CD14-positive monocyte (primary cell): ENCODE measurements around the gene NSG1. TPM values are rescaled to one million over a fixed set of nuclear protein-coding genes. Genes with fewer than 3 reads are reported as not detected.

ENCODE experiments used
- DNase-seq, 3 donors: peaks; one replicate each; pipeline ENCODE4 v3.0.0-alpha.2; 2011 to 2022
- H2AFZ ChIP-seq: 2 replicates; pipeline ENCODE4 v1.6.0; 2012; ENCODE audit warnings: mild to moderate bottlenecking, low read depth, low read length, inconsistent platforms; ENCODE audit not compliant: insufficient read depth, poor library complexity, severe bottlenecking
- H3K27ac ChIP-seq, 2 donors: 1 replicate in 1 of 2; 2 replicates in 1 of 2; pipeline ENCODE4 v1.5.1; 2012 to 2013; ENCODE audit warnings: low read length in 2 of 2, control low read depth in 1 of 2, inconsistent platforms in 1 of 2, low read depth in 1 of 2, mild to moderate bottlenecking in 1 of 2
- H3K27me3 ChIP-seq, 2 donors: one replicate each; pipeline versions ENCODE4 v1.6.0 to v1.6.1; 2011 to 2013; ENCODE audit warnings: low read length in 2 of 2; ENCODE audit not compliant: control insufficient read depth in 2 of 2, insufficient read depth in 2 of 2
- H3K36me3 ChIP-seq, 2 donors: replicated peaks in 1 of 2; 1 replicate in 1 of 2; 2 replicates in 1 of 2; pipeline versions ENCODE4 v1.5.1 to v1.6.1; 2012 to 2013; ENCODE audit warnings: low read length in 2 of 2, control low read depth in 1 of 2, inconsistent platforms in 1 of 2, mild to moderate bottlenecking in 1 of 2; ENCODE audit not compliant: insufficient read depth in 2 of 2, control insufficient read depth in 1 of 2
- H3K4me1 ChIP-seq, 2 donors: 1 replicate in 1 of 2; 2 replicates in 1 of 2; pipeline versions ENCODE4 v1.5.1 to v1.6.1; 2012 to 2013; ENCODE audit warnings: low read length in 2 of 2, control low read depth in 1 of 2, inconsistent platforms in 1 of 2, mild to moderate bottlenecking in 1 of 2, moderate library complexity in 1 of 2; ENCODE audit not compliant: insufficient read depth in 2 of 2, control insufficient read depth in 1 of 2
- H3K4me2 ChIP-seq: replicated peaks from 2 replicates; pipeline ENCODE3; 2012; ENCODE audit warnings: low read length, moderate library complexity, mild to moderate bottlenecking; ENCODE audit not compliant: poor library complexity, severe bottlenecking; ENCODE audit errors: extremely low read depth
- H3K4me3 ChIP-seq, 3 experiments: fragments of 200-600 bp in 1 of 3; sonication (generic) in 1 of 3; replicated peaks in 1 of 3; 1 replicate in 2 of 3; 2 replicates in 1 of 3; pipeline ENCODE4 v1.5.1; 2011 to 2013; ENCODE audit warnings: low read length in 3 of 3, mild to moderate bottlenecking in 3 of 3, control low read depth in 2 of 3, low read depth in 2 of 3, inconsistent platforms in 1 of 3, moderate library complexity in 1 of 3
- H3K79me2 ChIP-seq: 2 replicates; pipeline ENCODE4 v1.6.0; 2012; ENCODE audit warnings: mild to moderate bottlenecking, control low read depth, inconsistent platforms, low read length, moderate library complexity; ENCODE audit not compliant: insufficient read depth
- H3K9ac ChIP-seq: 2 replicates; pipeline ENCODE4 v1.6.0; 2017; ENCODE audit warnings: low read length, mild to moderate bottlenecking; ENCODE audit not compliant: insufficient read depth, poor library complexity, severe bottlenecking
- H3K9me3 ChIP-seq, 2 donors: replicated peaks in 1 of 2; 1 replicate in 1 of 2; 2 replicates in 1 of 2; pipeline versions ENCODE4 v1.5.1 to v1.6.1; 2012 to 2013; ENCODE audit warnings: low read length in 2 of 2, control low read depth in 1 of 2; ENCODE audit not compliant: control insufficient read depth in 1 of 2, insufficient read depth in 1 of 2
- H4K20me1 ChIP-seq: 2 replicates; pipeline ENCODE4 v1.6.0; 2012; ENCODE audit warnings: mild to moderate bottlenecking, low read length, control low read depth, moderate library complexity; ENCODE audit not compliant: insufficient read depth
- H3K27ac Mint-ChIP-seq, 7 donors: one replicate each; pipeline ENCODE4 v1.8.0; 2020; ENCODE audit warnings: mild to moderate bottlenecking in 7 of 7, mixed read lengths in 7 of 7, moderate library complexity in 6 of 7, inconsistent platforms in 2 of 7
- H3K27me3 Mint-ChIP-seq, 3 donors: one replicate each; pipeline ENCODE4 v1.8.0; 2021 to 2022; ENCODE audit warnings: low read depth in 3 of 3, mild to moderate bottlenecking in 3 of 3, mixed read lengths in 3 of 3, moderate library complexity in 3 of 3, inconsistent platforms in 1 of 3
- H3K36me3 Mint-ChIP-seq, 2 donors: one replicate each; pipeline ENCODE4 v1.8.0; 2020; ENCODE audit warnings: mixed read lengths in 2 of 2, inconsistent platforms in 1 of 2, mild to moderate bottlenecking in 1 of 2
- H3K4me1 Mint-ChIP-seq: one replicate; pipeline ENCODE4 v1.8.0; 2020; ENCODE audit warnings: mild to moderate bottlenecking, mixed read lengths
- H3K4me3 Mint-ChIP-seq, 2 donors: one replicate each; pipeline ENCODE4 v1.8.0; 2020; ENCODE audit warnings: mild to moderate bottlenecking in 2 of 2, mixed read lengths in 2 of 2, moderate library complexity in 1 of 2
- H3K9me3 Mint-ChIP-seq, 7 donors: one replicate each; pipeline ENCODE4 v1.8.0; 2020 to 2022; ENCODE audit warnings: mixed read lengths in 7 of 7, mild to moderate bottlenecking in 6 of 7, moderate library complexity in 6 of 7, inconsistent platforms in 2 of 7
- WGBS: methylation state at CpG from one replicate; pipeline ENCODE4 v1.1.5; 2013; ENCODE audit warnings: missing lambda C conversion rate; ENCODE audit not compliant: insufficient coverage; 5-methylcytosine and 5-hydroxymethylcytosine counted together
- intact Hi-C, 2 donors: fragments of 100-400 bp; cut with micrococcal nuclease; formaldehyde crosslinking; loops; one replicate each; pipeline versions ENCODE4 v1.15.0 to v1.15.1; 2023
- polyA plus RNA-seq, 3 donors: library from polyadenylated mRNA; depleted of rRNA in 1 of 3; unstranded in 2 of 3; stranded (reverse) in 1 of 3; fragments of 300-500 nt in 2 of 3; fragments of >200 nt in 1 of 3; fragmentation: Illumina TruSeq in 2 of 3; gene quantifications; 1 replicate in 2 of 3; 2 replicates in 1 of 3; pipeline ENCODE4 v1.2.3, GENCODE V29; 2012 to 2021
- TF ChIP-seq, protein P1 (sequence below): fragments of 200-600 bp; IDR thresholded peaks from one replicate; pipeline ENCODE4 v1.8.0; 2022; ENCODE audit warnings: antibody characterized with exemption, mild to moderate bottlenecking

NSG1 gene
- polyA plus RNA-seq, 3 donors, result 0.10 TPM; not detected in 2

- Mint-ChIP-seq H3K36me3 (peaks cover 75 to 88% of the 10 kb centered on the region in 2 donors), H3K27me3 (peaks cover 0 to 2% (median 0%) of the 10 kb centered on the region in 3 donors), H3K9me3 (peaks cover 0 to 4% (median 0%) of the 10 kb centered on the region in 7 donors), H3K27ac (no peak overlapping the region), H3K4me3 (no peak overlapping the region), H3K4me1 (no peaks in the 10 kb centered on the region)
- H4K20me1 ChIP-seq, result no peaks in the 10 kb centered on the region
- WGBS, result 98% methylated on average over 11 of the region's 12 CpGs
- no peaks in the 10 kb centered on the region for H3K27me3 ChIP-seq
- no peak overlapping the region for H2AFZ ChIP-seq
- no peak for DNase-seq
- H3K4me3 ChIP-seq, result no peak overlapping the region
- H3K27ac ChIP-seq, result no peak overlapping the region
- TF ChIP-seq, protein P1, sequence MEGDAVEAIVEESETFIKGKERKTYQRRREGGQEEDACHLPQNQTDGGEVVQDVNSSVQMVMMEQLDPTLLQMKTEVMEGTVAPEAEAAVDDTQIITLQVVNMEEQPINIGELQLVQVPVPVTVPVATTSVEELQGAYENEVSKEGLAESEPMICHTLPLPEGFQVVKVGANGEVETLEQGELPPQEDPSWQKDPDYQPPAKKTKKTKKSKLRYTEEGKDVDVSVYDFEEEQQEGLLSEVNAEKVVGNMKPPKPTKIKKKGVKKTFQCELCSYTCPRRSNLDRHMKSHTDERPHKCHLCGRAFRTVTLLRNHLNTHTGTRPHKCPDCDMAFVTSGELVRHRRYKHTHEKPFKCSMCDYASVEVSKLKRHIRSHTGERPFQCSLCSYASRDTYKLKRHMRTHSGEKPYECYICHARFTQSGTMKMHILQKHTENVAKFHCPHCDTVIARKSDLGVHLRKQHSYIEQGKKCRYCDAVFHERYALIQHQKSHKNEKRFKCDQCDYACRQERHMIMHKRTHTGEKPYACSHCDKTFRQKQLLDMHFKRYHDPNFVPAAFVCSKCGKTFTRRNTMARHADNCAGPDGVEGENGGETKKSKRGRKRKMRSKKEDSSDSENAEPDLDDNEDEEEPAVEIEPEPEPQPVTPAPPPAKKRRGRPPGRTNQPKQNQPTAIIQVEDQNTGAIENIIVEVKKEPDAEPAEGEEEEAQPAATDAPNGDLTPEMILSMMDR, result no peak
- peaks cover 0 to 4% of the 10 kb centered on the region in 2 donors for H3K9me3 ChIP-seq
- no peaks in the 10 kb centered on the region for H3K79me2 ChIP-seq
- no peak overlapping the region for H3K4me2 ChIP-seq
- H3K9ac ChIP-seq, result no peak overlapping the region
- intact Hi-C loops, result no loop called here
- no peaks in the 10 kb centered on the region for H3K4me1 ChIP-seq
- peaks cover 68 to 73% of the 10 kb centered on the region in 2 donors for H3K36me3 ChIP-seq
Measured at GRCh38 chr4:4419896-4420295, 33.0 kb downstream of the NSG1 start.

DNA sequence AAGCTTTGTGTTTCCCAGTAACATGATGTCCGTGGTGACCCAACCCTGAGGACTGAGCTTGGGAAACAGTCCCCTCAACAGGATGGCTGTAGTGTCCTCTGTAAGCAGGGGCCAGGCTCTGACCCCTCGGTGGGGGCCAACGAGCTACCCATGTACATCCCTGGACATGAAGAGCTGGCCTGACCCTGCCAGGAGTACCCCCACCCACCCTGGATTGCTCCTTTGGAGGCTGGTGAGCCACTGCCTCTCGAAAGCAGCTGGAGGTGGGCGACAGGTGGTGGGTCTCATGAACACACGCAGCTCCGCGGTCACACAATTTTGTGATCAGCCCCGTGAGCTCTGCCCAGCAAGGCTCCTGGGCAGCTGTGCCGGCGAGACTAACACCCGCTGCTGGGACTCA is 33.5 kb downstream of the NSG1 start:
- no peak overlapping the region for H3K9ac ChIP-seq
- H3K4me3 Mint-ChIP-seq, result no peak overlapping the region
- intact Hi-C loops, result no loop called here
- TF ChIP-seq, protein P1, result no peak
- H3K27me3 Mint-ChIP-seq, result peaks cover 0 to 2% (median 0%) of the 10 kb centered on the region in 3 donors
- H3K27me3 ChIP-seq, result no peaks in the 10 kb centered on the region
- H3K79me2 ChIP-seq, result no peaks in the 10 kb centered on the region
- over 99% methylated on average over 12 of the region's 12 CpGs for WGBS
- H3K4me1 ChIP-seq, result no peaks in the 10 kb centered on the region
- H3K9me3 Mint-ChIP-seq, result peaks cover 0 to 4% (median 0%) of the 10 kb centered on the region in 7 donors
- peaks cover 0 to 4% of the 10 kb centered on the region in 2 donors for H3K9me3 ChIP-seq
- peaks cover 79 to 93% of the 10 kb centered on the region in 2 donors for H3K36me3 Mint-ChIP-seq
- H2AFZ ChIP-seq, result no peak overlapping the region
- no peak overlapping the region for H3K27ac ChIP-seq
- no peak overlapping the region for H3K4me3 ChIP-seq
- no peaks in the 10 kb centered on the region for H4K20me1 ChIP-seq
- no peak for DNase-seq
- H3K4me2 ChIP-seq, result no peak overlapping the region
- peaks cover 69 to 79% of the 10 kb centered on the region in 2 donors for H3K36me3 ChIP-seq
- H3K4me1 Mint-ChIP-seq, result no peaks in the 10 kb centered on the region
- no peak overlapping the region for H3K27ac Mint-ChIP-seq
